H7 (cell line): ENCODE measurements around the gene DCTN5. TPM values are rescaled to one million over a fixed set of nuclear protein-coding genes. Genes with fewer than 3 reads are reported as not detected.

ENCODE experiments used
- DNase-seq: peaks from one replicate; pipeline ENCODE4 v3.0.0; 2012
- H3K27me3 ChIP-seq: 2 replicates; pipeline ENCODE4 v1.6.0; 2011; ENCODE audit warnings: mild to moderate bottlenecking, low read length; ENCODE audit not compliant: control insufficient read depth, insufficient read depth
- H3K36me3 ChIP-seq: replicated peaks from 2 replicates; pipeline ENCODE4 v1.5.1; 2011; ENCODE audit warnings: low read length; ENCODE audit not compliant: control insufficient read depth, insufficient read depth
- H3K4me3 ChIP-seq: 2 replicates; pipeline ENCODE4 v1.5.1; 2011; ENCODE audit warnings: low read depth, mild to moderate bottlenecking, control low read depth, low read length, moderate library complexity; ENCODE audit not compliant: insufficient read depth
- total RNA-seq: library from RNA; depleted of rRNA; stranded (reverse); fragments of >200 nt; shearing (Covaris generic); gene quantifications from 2 replicates; pipeline ENCODE4 v1.2.3, GENCODE V29; 2014

DCTN5 gene
- total RNA-seq, 1 experiment from 2014 or later = 38.2 TPM

- no peaks in the 10 kb centered on the region for H3K27me3 ChIP-seq
- H3K4me3 ChIP-seq = no peak overlapping the region
- no peak for DNase-seq
- H3K36me3 ChIP-seq = peaks cover 2% of the 10 kb centered on the region
These were observed 54.5 kb downstream of the DCTN5 start for GRCh38 chr16:23695756-23696155.

- no peak for DNase-seq
- Histone ChIP-seq H3K36me3 (no peaks in the 10 kb centered on the region), H3K27me3 (no peaks in the 10 kb centered on the region), H3K4me3 (no peak overlapping the region)
These were observed 57.8 kb downstream of the DCTN5 start for GRCh38 chr16:23699100-23699499.

GRCh38 chr16:23700093-23700492, 58.8 kb downstream of the DCTN5 start:
- Histone ChIP-seq H3K4me3 (no peak overlapping the region), H3K27me3 (no peaks in the 10 kb centered on the region), H3K36me3 (no peaks in the 10 kb centered on the region)
- DNase-seq = no peak

GRCh38 chr16:23700509-23700908, 59.2 kb downstream of the DCTN5 start:
- DNase-seq = peak; percentile 74
- Histone ChIP-seq H3K36me3 (no peaks in the 10 kb centered on the region), H3K4me3 (no peak overlapping the region), H3K27me3 (no peaks in the 10 kb centered on the region)

- no peaks in the 10 kb centered on the region for H3K36me3 ChIP-seq
- no peak for DNase-seq
- no peak overlapping the region for H3K4me3 ChIP-seq
- no peaks in the 10 kb centered on the region for H3K27me3 ChIP-seq
These were observed 59.8 kb downstream of the DCTN5 start for GRCh38 chr16:23701045-23701444.

- DNase-seq = no peak
- Histone ChIP-seq H3K36me3 (no peaks in the 10 kb centered on the region), H3K27me3 (no peaks in the 10 kb centered on the region), H3K4me3 (no peak overlapping the region)
These were observed 61.7 kb downstream of the DCTN5 start for GRCh38 chr16:23702951-23703350.

GRCh38 chr16:23704772-23705516, 63.7 kb downstream of the DCTN5 start:
- no peak for DNase-seq
- peaks cover 1% of the 10 kb centered on the region; the same call in 1 of the 2 replicates for H3K36me3 ChIP-seq
- H3K27me3 ChIP-seq = no peaks in the 10 kb centered on the region
- H3K4me3 ChIP-seq = no peak overlapping the region

GRCh38 chr16:23705517-23705902, 64.2 kb downstream of the DCTN5 start:
- H3K36me3 ChIP-seq = peaks cover 1% of the 10 kb centered on the region; the same call in 1 of the 2 replicates
- no peak for DNase-seq
- no peaks in the 10 kb centered on the region for H3K27me3 ChIP-seq
- no peak overlapping the region for H3K4me3 ChIP-seq

- Histone ChIP-seq H3K27me3 (peaks cover 3% of the 10 kb centered on the region; the same call in 1 of the 2 replicates), H3K4me3 (no peak overlapping the region), H3K36me3 (peaks cover 1% of the 10 kb centered on the region; the same call in 1 of the 2 replicates)
- no peak for DNase-seq
These were observed 65.2 kb downstream of the DCTN5 start for GRCh38 chr16:23706439-23706838.

- H3K4me3 ChIP-seq = no peak overlapping the region
- peaks cover 1% of the 10 kb centered on the region; the same call in 1 of the 2 replicates for H3K36me3 ChIP-seq
- DNase-seq = no peak
- H3K27me3 ChIP-seq = peaks cover 21% of the 10 kb centered on the region
These were observed 68.3 kb downstream of the DCTN5 start for GRCh38 chr16:23709536-23709935.

- DNase-seq = no peak
- peaks cover 1% of the 10 kb centered on the region; the same call in 1 of the 2 replicates for H3K36me3 ChIP-seq
- H3K4me3 ChIP-seq = no peak overlapping the region
- peaks cover 21% of the 10 kb centered on the region for H3K27me3 ChIP-seq
These were observed 68.7 kb downstream of the DCTN5 start for GRCh38 chr16:23710008-23710407.

GRCh38 chr16:23710504-23710903, 69.2 kb downstream of the DCTN5 start:
- Histone ChIP-seq H3K36me3 (peaks cover 1% of the 10 kb centered on the region; the same call in 1 of the 2 replicates), H3K27me3 (peaks cover 21% of the 10 kb centered on the region)

GRCh38 chr16:23711785-23712184, 70.5 kb downstream of the DCTN5 start:
- DNase-seq = peak; percentile 24
- Histone ChIP-seq H3K36me3 (peaks cover 1% of the 10 kb centered on the region; the same call in 1 of the 2 replicates), H3K27me3 (peaks cover 21% of the 10 kb centered on the region), H3K4me3 (no peak overlapping the region)

More at GRCh38 chr16:23710504-23710903, 69.2 kb downstream of the DCTN5 start:
- no peak for DNase-seq
- H3K4me3 ChIP-seq = no peak overlapping the region

GRCh38 chr16:23712976-23713375, 71.7 kb downstream of the DCTN5 start, which contains the start of gene ERN2:
Gene ERN2, minus strand, starts transcription at chr16:23713222. Its CDS starts 35 bp downstream, at chr16:23713187.
- peak; percentile 89 for DNase-seq
- Histone ChIP-seq H3K4me3 (peak within 1 kb of the TSS; percentile 45), H3K27me3 (peaks cover 21% of the 10 kb centered on the region), H3K36me3 (peaks cover 1% of the 10 kb centered on the region; the same call in 1 of the 2 replicates)

GRCh38 chr16:23716484-23716883, 75.2 kb downstream of the DCTN5 start:
- peaks cover 18% of the 10 kb centered on the region for H3K27me3 ChIP-seq
- H3K36me3 ChIP-seq = no peaks in the 10 kb centered on the region
- no peak for DNase-seq
- no peak overlapping the region for H3K4me3 ChIP-seq
